ENCODE measurements around the gene NXPH4. TPM values are rescaled to one million over a fixed set of nuclear protein-coding genes. Genes with fewer than 3 reads are reported as not detected.

Gene NXPH4
- total and polyA plus RNA-seq, 12 donors, result 0.06 to 3.7 (median 0.46) TPM; not detected in 3

- H3K27ac ChIP-seq, result no peak overlapping the region
- peaks cover 0 to 54% of the 10 kb centered on the region in 2 donors for H3K36me3 ChIP-seq (replicated peaks in 1 of 2)
- DNase-seq, result no peak
- intact Hi-C loops (cut with DNase I), result loop anchor here in 1 of 2 donors (5.0 kb wide), 1 partner anchor 189 kb away; no protein-coding TSS in a partner anchor
- no peaks in the 10 kb centered on the region for H3K27me3 ChIP-seq
- H3K9me3 ChIP-seq (replicated peaks in 1 of 3), result no peaks in the 10 kb centered on the region
- no peak overlapping the region for H3K4me3 ChIP-seq
- TF ChIP-seq CTCF (IDR thresholded peaks at IDR 0.05) (no peak), POLR2A (IDR thresholded peaks at IDR 0.05) (no peak)
- peaks cover 11 to 16% of the 10 kb centered on the region in 2 donors for H3K4me1 ChIP-seq (replicated peaks in 1 of 2)
- 75 to 90% (median 89%) methylated on average over 2 of the region's 2 CpGs for whole genome bisulfite sequencing, 4 donors
These were observed 46.5 kb downstream of the NXPH4 start for GRCh38 chr12:57263096-57263495.

GRCh38 chr12:57266681-57267080, 50.1 kb downstream of the NXPH4 start:
- Histone ChIP-seq H3K9me3 (replicated peaks in 1 of 3) (no peaks in the 10 kb centered on the region), H3K36me3 (replicated peaks in 1 of 2) (peaks cover 0 to 53% of the 10 kb centered on the region in 2 donors)
- intact Hi-C loops (cut with DNase I), result no loop called here

GRCh38 chr12:57268264-57268663, 51.7 kb downstream of the NXPH4 start:
- no peak overlapping the region for H3K4me3 ChIP-seq
- intact Hi-C loops (cut with DNase I), result no loop called here
- H3K4me1 ChIP-seq (replicated peaks in 1 of 2), result peaks cover 6 to 10% of the 10 kb centered on the region in 2 donors
- H3K27ac ChIP-seq, result no peak overlapping the region
- DNase-seq, result no peak
- no peaks in the 10 kb centered on the region for H3K27me3 ChIP-seq
- H3K36me3 ChIP-seq (replicated peaks in 1 of 2), result peaks cover 0 to 50% of the 10 kb centered on the region in 2 donors
- TF ChIP-seq POLR2A (IDR thresholded peaks at IDR 0.05), result no peak
- TF ChIP-seq CTCF (IDR thresholded peaks at IDR 0.05), result no peak
- 76 to 82% (median 77%) methylated on average over 7 of the region's 7 CpGs for WGBS, 4 donors
- no peaks in the 10 kb centered on the region for H3K9me3 ChIP-seq (replicated peaks in 1 of 3)

More at GRCh38 chr12:57266681-57267080, 50.1 kb downstream of the NXPH4 start:
- Histone ChIP-seq H3K4me1 (replicated peaks in 1 of 2) (peaks cover 0 to 3% of the 10 kb centered on the region in 2 donors), H3K27me3 (no peaks in the 10 kb centered on the region), H3K27ac (no peak overlapping the region), H3K4me3 (no peak overlapping the region)
- DNase-seq, result no peak
- TF ChIP-seq POLR2A (IDR thresholded peaks at IDR 0.05) (no peak), CTCF (IDR thresholded peaks at IDR 0.05) (no peak)

- H3K9me3 ChIP-seq (replicated peaks in 1 of 3), result no peaks in the 10 kb centered on the region
- intact Hi-C loops (cut with DNase I), result no loop called here
- TF ChIP-seq CTCF (IDR thresholded peaks at IDR 0.05), result no peak
- no peak for TF ChIP-seq POLR2A (IDR thresholded peaks at IDR 0.05)
- H3K27ac ChIP-seq, result no peak overlapping the region
- no peaks in the 10 kb centered on the region for H3K27me3 ChIP-seq
- peaks cover 0 to 41% of the 10 kb centered on the region in 2 donors for H3K36me3 ChIP-seq (replicated peaks in 1 of 2)
- H3K4me1 ChIP-seq (replicated peaks in 1 of 2), result peaks cover 6 to 11% of the 10 kb centered on the region in 2 donors
- DNase-seq, result no peak
- WGBS, 4 donors, result 81 to 100% (median 86%) methylated on average over 1 of the region's 1 CpG
- H3K4me3 ChIP-seq, result no peak overlapping the region
These were observed 54.4 kb downstream of the NXPH4 start for GRCh38 chr12:57270966-57271470.

Measured in adrenal gland (tissue), 12 donors.